IMR-90 (cell line): ENCODE results near the gene TALDO1. TPM values are rescaled to one million over a fixed set of nuclear protein-coding genes. Genes with fewer than 3 reads are reported as not detected.
A peak's percentile ranks its signal among the peaks of the same experiment; 100 is the strongest.

ENCODE experiments used
- ATAC-seq: fragments of 200-7000 bp; cut with Tn5 transposase; 2 replicates; pipeline ENCODE4 v1.9.1; 2020; ENCODE audit warnings: low read depth, mild to moderate bottlenecking, moderate library complexity
- BruUV-seq: library from RNA; stranded (reverse); fragments of 400-500 nt; replicated peaks from 2 replicates; lab custom pipeline; 2021; lab: Mats Ljungman, UMichigan
- CTCF ChIA-PET: fragments of 300-600 bp; formaldehyde crosslinking; extraction: SDS; loops from one replicate; lab custom pipeline; 2021; ENCODE audit warnings: antibody characterized with exemption; lab: Yijun Ruan, JAX
- POLR2A ChIA-PET: fragments of 300-600 bp; sonication (Branson Sonifier 250); formaldehyde crosslinking; loops from one replicate; lab custom pipeline; 2022; ENCODE audit warnings: antibody characterized with exemption; ENCODE audit not compliant: unreplicated experiment; lab: Charles Lee
- DNase-seq: peaks from one replicate; pipeline ENCODE4 v3.0.0; 2013
- H2AFZ ChIP-seq: replicated peaks from 2 replicates; pipeline ENCODE3; 2013; ENCODE audit warnings: low read length, mild to moderate bottlenecking; ENCODE audit not compliant: poor library complexity
- H2AK5ac ChIP-seq: 2 replicates; pipeline ENCODE4 v1.6.1; 2013; ENCODE audit warnings: low read depth, low read length, inconsistent platforms
- H2AK9ac ChIP-seq: replicated peaks from 2 replicates; pipeline ENCODE3; 2013; ENCODE audit warnings: mild to moderate bottlenecking, low read depth, low read length, moderate library complexity; ENCODE audit not compliant: poor library complexity
- H2BK120ac ChIP-seq: 2 replicates; pipeline ENCODE4 v1.6.1; 2013; ENCODE audit warnings: low read depth, low read length, inconsistent platforms
- H2BK15ac ChIP-seq: 3 replicates; pipeline ENCODE4 v1.6.1; 2013; ENCODE audit warnings: low read depth, low read length, inconsistent platforms
- H2BK20ac ChIP-seq: 2 replicates; pipeline ENCODE4 v1.6.1; 2013; ENCODE audit warnings: low read depth, mild to moderate bottlenecking, inconsistent platforms, low read length, moderate library complexity
- H2BK5ac ChIP-seq: 2 replicates; pipeline ENCODE4 v1.6.1; 2013; ENCODE audit warnings: mild to moderate bottlenecking, low read depth, low read length, inconsistent platforms; ENCODE audit not compliant: poor library complexity, severe bottlenecking
- H3K14ac ChIP-seq: replicated peaks from 2 replicates; pipeline ENCODE4 v1.6.1; 2013; ENCODE audit warnings: low read depth, low read length, inconsistent platforms
- H3K18ac ChIP-seq: 2 replicates; pipeline ENCODE4 v1.6.1; 2013; ENCODE audit warnings: low read depth, low read length, control low read depth
- H3K23ac ChIP-seq: 2 replicates; pipeline ENCODE4 v1.6.1; 2013; ENCODE audit warnings: low read depth, low read length, inconsistent platforms
- H3K27ac ChIP-seq: 2 replicates; pipeline ENCODE4 v1.5.1; 2013; ENCODE audit warnings: mild to moderate bottlenecking, control low read depth, low read length; ENCODE audit not compliant: insufficient read depth
- H3K27me3 ChIP-seq: 2 replicates; pipeline ENCODE4 v1.6.1; 2013; ENCODE audit warnings: low read length; ENCODE audit not compliant: control insufficient read depth, insufficient read depth
- H3K36me3 ChIP-seq: 2 replicates; pipeline ENCODE4 v1.6.1; 2013; ENCODE audit warnings: low read length, mixed read lengths; ENCODE audit not compliant: control insufficient read depth, insufficient read depth
- H3K4ac ChIP-seq: 2 replicates; pipeline ENCODE4 v1.6.1; 2013; ENCODE audit warnings: low read depth, low read length, inconsistent platforms
- H3K4me1 ChIP-seq: 2 replicates; pipeline ENCODE4 v1.6.1; 2013; ENCODE audit warnings: low read length, mixed read lengths; ENCODE audit not compliant: control insufficient read depth, insufficient read depth
- H3K4me2 ChIP-seq: 2 replicates; pipeline ENCODE4 v1.6.1; 2013; ENCODE audit warnings: low read depth, mild to moderate bottlenecking, control low read depth, low read length, moderate library complexity
- H3K4me3 ChIP-seq: 2 replicates; pipeline ENCODE4 v1.5.1; 2013; ENCODE audit warnings: low read depth, mild to moderate bottlenecking, control low read depth, low read length, moderate library complexity; ENCODE audit not compliant: insufficient read depth
- H3K56ac ChIP-seq: 2 replicates; pipeline ENCODE4 v1.6.1; 2013; ENCODE audit warnings: low read length, inconsistent platforms; ENCODE audit not compliant: insufficient read depth; ENCODE audit errors: extremely low read depth
- H3K79me1 ChIP-seq, 2 experiments: 2 replicates each; pipeline ENCODE4 v1.6.1; 2013; ENCODE audit warnings: low read length in 2 of 2, inconsistent platforms in 1 of 2, low read depth in 1 of 2
- H3K9ac ChIP-seq: 2 replicates; pipeline ENCODE4 v1.6.1; 2013; ENCODE audit warnings: low read depth, low read length, control low read depth
- H3K9me1 ChIP-seq: 2 replicates; pipeline ENCODE4 v1.6.1; 2013; ENCODE audit warnings: low read length, inconsistent platforms; ENCODE audit not compliant: insufficient read depth
- H3K9me3 ChIP-seq: 2 replicates; pipeline ENCODE4 v1.6.1; 2013; ENCODE audit warnings: low read length; ENCODE audit not compliant: control insufficient read depth, insufficient read depth
- H4K20me1 ChIP-seq: 2 replicates; pipeline ENCODE4 v1.6.1; 2013; ENCODE audit warnings: low read length, inconsistent platforms; ENCODE audit not compliant: insufficient read depth
- H4K5ac ChIP-seq: 2 replicates; pipeline ENCODE4 v1.6.1; 2013; ENCODE audit warnings: mild to moderate bottlenecking, low read depth, low read length, control low read depth
- H4K8ac ChIP-seq, 2 experiments: 2 replicates each; pipeline ENCODE4 v1.6.1; 2013; ENCODE audit warnings: low read depth in 2 of 2, low read length in 2 of 2, control low read depth in 1 of 2, inconsistent platforms in 1 of 2
- H4K91ac ChIP-seq: 2 replicates; pipeline ENCODE4 v1.6.1; 2013; ENCODE audit warnings: low read depth, low read length, inconsistent platforms; ENCODE audit not compliant: insufficient read depth
- BHLHE40 ChIP-seq: fragments of 150-350 bp; IDR thresholded peaks from 2 replicates; pipeline ENCODE4 v1.6.1; 2016; ENCODE audit warnings: mild to moderate bottlenecking, low read depth, low read length
- CEBPB ChIP-seq: IDR thresholded peaks from 2 replicates; pipeline ENCODE4 v1.6.1; 2012; ENCODE audit warnings: low read depth, low read length, improper control_type of control experiment
- CTCF ChIP-seq: conservative IDR thresholded peaks from 2 replicates; pipeline ENCODE4 v1.5.1; 2012; ENCODE audit warnings: mild to moderate bottlenecking, low read depth, low read length, improper control_type of control experiment
- FOS ChIP-seq: fragments of 150-350 bp; IDR thresholded peaks from 2 replicates; pipeline ENCODE4 v1.6.1; 2016; ENCODE audit warnings: low read depth, low read length
- MAZ ChIP-seq: IDR thresholded peaks from 2 replicates; pipeline ENCODE4 v1.6.1; 2012; ENCODE audit warnings: low read depth, mild to moderate bottlenecking, low read length, improper control_type of control experiment, moderate library complexity, borderline replicate concordance
- MXI1 ChIP-seq: IDR thresholded peaks from 2 replicates; pipeline ENCODE4 v1.6.1; 2012; ENCODE audit warnings: low read depth, mild to moderate bottlenecking, low read length, moderate library complexity, borderline replicate concordance
- POLR2A ChIP-seq: IDR thresholded peaks from 2 replicates; pipeline ENCODE4 v1.6.1; 2012; ENCODE audit warnings: mild to moderate bottlenecking, low read depth, low read length
- RAD21 ChIP-seq: IDR thresholded peaks from 2 replicates; pipeline ENCODE4 v1.6.1; 2012; ENCODE audit warnings: low read length, improper control_type of control experiment
- USF2 ChIP-seq: fragments of 150-350 bp; IDR thresholded peaks from 2 replicates; pipeline ENCODE4 v1.6.1; 2017; ENCODE audit warnings: mild to moderate bottlenecking, antibody characterized with exemption, low read length, low read depth
- WGBS, 2 experiments: methylation state at CpG; one replicate each; pipeline versions ENCODE4 v1.1.5 to v1.1.7; 2013; ENCODE audit warnings: missing lambda C conversion rate in 2 of 2; ENCODE audit not compliant: insufficient read length in 1 of 2; ENCODE audit errors: extremely low coverage in 2 of 2; 5-methylcytosine and 5-hydroxymethylcytosine counted together
- dilution Hi-C: fragments of 300-500 bp; cut with HindIII; formaldehyde crosslinking; loops from one replicate; pipeline ENCODE4 v1.14.3; 2018; ENCODE audit warnings: low sequenced_read_pairs; ENCODE audit not compliant: unreplicated experiment
- in situ Hi-C: fragments of 300-500 bp; cut with MboI; formaldehyde crosslinking; loops from 3 replicates; pipeline ENCODE4 v1.14.3; 2019; ENCODE audit warnings: low sequenced_read_pairs, inconsistent platforms, mixed read lengths
- intact Hi-C: fragments of 100-400 bp; cut with micrococcal nuclease; formaldehyde crosslinking; loops from 2 replicates; pipeline ENCODE4 v1.10.0; 2022
- polyA plus RNA-seq, 3 experiments: library from polyadenylated mRNA; depleted of rRNA; stranded (reverse); fragments of >200 nt; gene quantifications; 2 replicates each; pipeline ENCODE4 v1.2.3, GENCODE V29; 2012; ENCODE audit warnings: low replicate concordance in 1 of 3
- total RNA-seq: library from RNA; depleted of rRNA; stranded (reverse); fragments of >200 nt; gene quantifications from 2 replicates; pipeline ENCODE4 v1.2.3, GENCODE V29; 2012

TALDO1 gene
- total and polyA plus RNA-seq, 2 of the 4 experiments (the other 2 are of a cell fraction): 147 to 210 TPM

- no peak for TF ChIP-seq RAD21
- no peak for TF ChIP-seq POLR2A
Measured at GRCh38 chr11:776561-777287, 29.5 kb downstream of the TALDO1 start (continued).

GRCh38 chr11:777288-778255, 30.3 kb downstream of the TALDO1 start, which contains the start of gene GATD1:
TSS of gene GATD1 (minus strand) at chr11:777487. CDS start at chr11:777462, 25 bp downstream.
- Histone ChIP-seq H3K79me1 (peaks cover 12 to 74% of the 10 kb centered on the region in 2 experiments), H3K27me3 (no peaks in the 10 kb centered on the region), H4K91ac (peak within 1 kb of the TSS; percentile 91), H3K14ac (peak within 1 kb of the TSS; percentile 77), H3K56ac (peak within 1 kb of the TSS; percentile 51), H3K27ac (peak within 1 kb of the TSS; percentile 98), H3K4me1 (peaks cover 13% of the 10 kb centered on the region), H2BK5ac (peak within 1 kb of the TSS; percentile 88), H3K9me1 (peaks cover 11% of the 10 kb centered on the region; the same call in 1 of the 2 replicates), H2BK120ac (no peak within 1 kb of the TSS), H4K20me1 (peaks cover 55% of the 10 kb centered on the region), H4K5ac (peak within 1 kb of the TSS; percentile 30), H3K4me2 (peak within 1 kb of the TSS; percentile 99), H2AK9ac (peak within 1 kb of the TSS; percentile 100), H2AFZ (peak within 1 kb of the TSS; percentile 90), H3K9ac (peak within 1 kb of the TSS; percentile 99), H3K36me3 (peaks cover 25% of the 10 kb centered on the region), H2BK20ac (no peak within 1 kb of the TSS), H3K9me3 (no peaks in the 10 kb centered on the region), H2BK15ac (no peak within 1 kb of the TSS; the same call in 2 of the 3 replicates), H4K8ac (peak within 1 kb of the TSS; percentile 67 to 91), H3K23ac (peak within 1 kb of the TSS; percentile 98), H3K4me3 (peak within 1 kb of the TSS; percentile 99), H2AK5ac (peak within 1 kb of the TSS; percentile 99), H3K18ac (peak within 1 kb of the TSS; percentile 46; the same call in 1 of the 2 replicates), H3K4ac (peak within 1 kb of the TSS; percentile 91)
- no TSS peak for BruUV-seq
- intact Hi-C loops: no loop called here
- ChIA-PET POLR2A (interaction anchor here (0.6 kb wide), 2 partner anchors 23 to 27 kb away, joined by 4 to 11 read pairs; no protein-coding TSS in a partner anchor), CTCF (no interaction called here)
- ATAC-seq (peak; percentile 85), DNase-seq (peak; percentile 75)
- no peak for TF ChIP-seq RAD21
- TF ChIP-seq CTCF: no peak
- peak; percentile 47; the same call in 1 of the 2 replicates for TF ChIP-seq MAZ
- TF ChIP-seq MXI1: peak; percentile 55; the same call in 1 of the 2 replicates
- peak; percentile 51; the same call in 1 of the 2 replicates for TF ChIP-seq CEBPB
- peak; percentile 87 for TF ChIP-seq POLR2A
- TF ChIP-seq USF2: peak; percentile 97
- peak; percentile 90 for TF ChIP-seq BHLHE40
- TF ChIP-seq FOS: no peak
- dilution Hi-C loops: no loop called here
- in situ Hi-C loops: no loop called here
- 1% methylated on average over 50 of the region's 110 CpGs; no CpG with 5 or more reads in 1 of the 2 experiments for WGBS, 2 experiments
